ENCODE results near the gene EIF4EBP3. TPM values are rescaled to one million over a fixed set of nuclear protein-coding genes. Genes with fewer than 3 reads are reported as not detected.

Gene EIF4EBP3
- polyA plus RNA-seq, 1 donor (not counting 4 experiments of a cell fraction or from before 2014, with no cell fraction given), result 5.2 TPM

DNA sequence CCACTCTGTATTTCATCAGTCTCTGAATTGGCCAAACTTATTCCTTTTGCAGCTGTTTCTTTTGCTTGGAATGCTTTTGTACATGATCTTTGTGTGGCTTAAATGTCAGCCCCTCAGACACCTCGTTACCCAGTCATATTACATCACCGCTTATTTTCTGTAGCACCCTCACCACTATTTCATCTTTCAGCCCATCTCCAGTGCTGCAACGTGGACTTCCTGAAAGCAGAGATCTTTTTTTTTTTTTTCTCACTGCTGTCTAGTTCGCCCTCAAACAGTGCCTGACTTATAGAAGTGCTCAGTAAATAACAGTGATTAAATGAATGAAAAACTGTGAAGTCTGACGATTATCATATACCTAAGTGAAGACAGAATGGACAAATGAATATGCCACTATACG, 9.0 kb downstream of the EIF4EBP3 start:
- Histone ChIP-seq H3K9me1 (ENCODE audit: control insufficient read depth, extremely low read depth, insufficient read depth, low read length) (peaks cover 3% of the 10 kb centered on the region), H3K79me2 (ENCODE audit: control insufficient read depth, insufficient read depth, low read length) (peaks cover 46% of the 10 kb centered on the region), H3K27me3 (ENCODE audit: control insufficient read depth, extremely low read depth, insufficient read depth, low read length) (no peaks in the 10 kb centered on the region), H3K27ac (ENCODE audit: control insufficient read depth, insufficient read depth, low read length) (peak overlapping the region; percentile 82), H3K36me3 (ENCODE audit: control insufficient read depth in 2 of 2, extremely low read depth in 1 of 2, insufficient read depth in 2 of 2, low read length in 2 of 2) (peaks cover 3 to 15% of the 10 kb centered on the region in 2 experiments), H3K9me3 (ENCODE audit: control insufficient read depth, low read depth, low read length) (no peaks in the 10 kb centered on the region), H3K4me1 (ENCODE audit: control insufficient read depth, extremely low read depth, insufficient read depth, low read length) (peaks cover 30% of the 10 kb centered on the region), H2AFZ (ENCODE audit: control insufficient read depth, low read length) (no peak overlapping the region), H3K4me2 (ENCODE audit: control insufficient read depth, extremely low read depth, insufficient read depth, low read depth, low read length) (peak overlapping the region; percentile 92), H4K20me1 (ENCODE audit: control insufficient read depth, extremely low read depth, insufficient read depth, low read length) (no peaks in the 10 kb centered on the region), H3K4me3 (ENCODE audit: control insufficient read depth in 2 of 3, extremely low read depth in 1 of 3, insufficient read depth in 2 of 3, low read depth in 1 of 3, low read length in 3 of 3) (peak overlapping the region; percentile 63 to 77 (median 66)), H3K9ac (ENCODE audit: control insufficient read depth, extremely low read depth, insufficient read depth, low read length) (peak overlapping the region; percentile 91)
- TF ChIP-seq, protein P1, sequence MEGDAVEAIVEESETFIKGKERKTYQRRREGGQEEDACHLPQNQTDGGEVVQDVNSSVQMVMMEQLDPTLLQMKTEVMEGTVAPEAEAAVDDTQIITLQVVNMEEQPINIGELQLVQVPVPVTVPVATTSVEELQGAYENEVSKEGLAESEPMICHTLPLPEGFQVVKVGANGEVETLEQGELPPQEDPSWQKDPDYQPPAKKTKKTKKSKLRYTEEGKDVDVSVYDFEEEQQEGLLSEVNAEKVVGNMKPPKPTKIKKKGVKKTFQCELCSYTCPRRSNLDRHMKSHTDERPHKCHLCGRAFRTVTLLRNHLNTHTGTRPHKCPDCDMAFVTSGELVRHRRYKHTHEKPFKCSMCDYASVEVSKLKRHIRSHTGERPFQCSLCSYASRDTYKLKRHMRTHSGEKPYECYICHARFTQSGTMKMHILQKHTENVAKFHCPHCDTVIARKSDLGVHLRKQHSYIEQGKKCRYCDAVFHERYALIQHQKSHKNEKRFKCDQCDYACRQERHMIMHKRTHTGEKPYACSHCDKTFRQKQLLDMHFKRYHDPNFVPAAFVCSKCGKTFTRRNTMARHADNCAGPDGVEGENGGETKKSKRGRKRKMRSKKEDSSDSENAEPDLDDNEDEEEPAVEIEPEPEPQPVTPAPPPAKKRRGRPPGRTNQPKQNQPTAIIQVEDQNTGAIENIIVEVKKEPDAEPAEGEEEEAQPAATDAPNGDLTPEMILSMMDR (optimal IDR thresholded peaks at IDR 0.05 in 1 of 3, IDR thresholded peaks at IDR 0.05 in 1 of 3, conservative IDR thresholded peaks at IDR 0.05 in 1 of 3; ENCODE audit: extremely low read depth in 1 of 3, insufficient read depth in 2 of 3, low read length in 3 of 3), result no peak
- no peak for TF ChIP-seq EZH2 (IDR thresholded peaks at IDR 0.05; ENCODE audit: low read length)
- FAIRE-seq (no peak), DNase-seq (ENCODE audit: low read depth, low spot score) (no peak)
- dilution Hi-C loops (cut with MboI; ENCODE audit: extremely low pct_ligation_motif_present, low sequenced_read_pairs), result no loop called here

DNA sequence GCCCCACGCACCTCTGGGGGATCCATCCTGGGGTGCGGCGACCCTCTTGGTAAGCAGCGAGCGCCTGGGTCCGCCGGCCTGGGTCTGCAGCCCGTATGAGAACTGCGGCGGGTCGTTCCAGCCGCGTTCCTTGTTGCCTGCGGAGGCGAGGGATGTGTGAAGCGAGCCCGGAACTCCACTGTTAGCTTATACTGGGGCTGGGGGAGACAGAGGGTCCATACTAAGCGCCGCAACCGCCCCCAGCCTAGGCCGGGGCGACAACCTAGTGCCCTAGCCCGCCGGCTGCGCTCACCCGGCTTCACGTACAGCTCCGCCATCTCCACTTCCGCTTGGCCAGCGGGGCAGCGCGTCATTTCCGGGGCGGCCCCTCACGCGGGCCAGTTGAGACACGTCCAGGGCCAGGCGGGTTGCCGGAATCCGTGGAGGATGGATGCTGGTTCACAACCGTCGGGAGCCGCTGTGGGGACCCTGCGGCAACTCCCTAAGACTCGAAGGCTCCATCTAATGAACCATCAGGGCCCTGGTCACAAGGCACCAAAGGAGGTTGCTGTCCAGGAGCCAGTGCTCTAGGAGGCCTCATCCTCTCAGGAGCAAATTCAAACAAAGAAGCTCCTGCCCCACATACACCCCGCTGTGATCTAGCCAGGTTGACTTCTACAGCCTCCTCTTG, 9.8 kb downstream of the EIF4EBP3 start, which contains the start of gene SRA1:
SRA1 (minus strand) TSS at position 338 of the 670 bp plus-strand sequence; CDS start at position 317, 21 bp downstream.
- no peak for FAIRE-seq
- peaks cover 30% of the 10 kb centered on the region for H3K4me1 ChIP-seq (ENCODE audit: control insufficient read depth, extremely low read depth, insufficient read depth, low read length)

More for the DNA sequence above, 9.8 kb downstream of the EIF4EBP3 start, which contains the start of gene SRA1:
- Histone ChIP-seq H3K9ac (ENCODE audit: control insufficient read depth, extremely low read depth, insufficient read depth, low read length) (peak within 1 kb of the TSS; percentile 91), H3K79me2 (ENCODE audit: control insufficient read depth, insufficient read depth, low read length) (peaks cover 43% of the 10 kb centered on the region), H3K4me2 (ENCODE audit: control insufficient read depth, extremely low read depth, insufficient read depth, low read depth, low read length) (peak within 1 kb of the TSS; percentile 92), H2AFZ (ENCODE audit: control insufficient read depth, low read length) (peak within 1 kb of the TSS; percentile 78), H4K20me1 (ENCODE audit: control insufficient read depth, extremely low read depth, insufficient read depth, low read length) (no peaks in the 10 kb centered on the region), H3K9me1 (ENCODE audit: control insufficient read depth, extremely low read depth, insufficient read depth, low read length) (peaks cover 3% of the 10 kb centered on the region), H3K9me3 (ENCODE audit: control insufficient read depth, low read depth, low read length) (no peaks in the 10 kb centered on the region), H3K36me3 (ENCODE audit: control insufficient read depth in 2 of 2, extremely low read depth in 1 of 2, insufficient read depth in 2 of 2, low read length in 2 of 2) (peaks cover 0 to 9% of the 10 kb centered on the region in 2 experiments), H3K27ac (ENCODE audit: control insufficient read depth, insufficient read depth, low read length) (peak within 1 kb of the TSS; percentile 82), H3K27me3 (ENCODE audit: control insufficient read depth, extremely low read depth, insufficient read depth, low read length) (no peaks in the 10 kb centered on the region), H3K4me3 (ENCODE audit: control insufficient read depth in 2 of 3, extremely low read depth in 1 of 3, insufficient read depth in 2 of 3, low read depth in 1 of 3, low read length in 3 of 3) (peak within 1 kb of the TSS; percentile 63 to 77 (median 66))
- dilution Hi-C loops (cut with MboI; ENCODE audit: extremely low pct_ligation_motif_present, low sequenced_read_pairs), result no loop called here
- DNase-seq (ENCODE audit: low read depth, low spot score), result peak; percentile 45
- no peak for TF ChIP-seq EZH2 (IDR thresholded peaks at IDR 0.05; ENCODE audit: low read length)
- TF ChIP-seq, protein P1 (optimal IDR thresholded peaks at IDR 0.05 in 1 of 3, IDR thresholded peaks at IDR 0.05 in 1 of 3, conservative IDR thresholded peaks at IDR 0.05 in 1 of 3; ENCODE audit: extremely low read depth in 1 of 3, insufficient read depth in 2 of 3, low read length in 3 of 3), result no peak

Data from keratinocyte (primary cell).